CD4-positive, alpha-beta T cell treated with Interferon gamma for 1 hour (primary cell): ENCODE data around the gene KRT79.

Source experiments
- DNase-seq: peaks from one replicate; pipeline ENCODE4 v3.0.0-alpha.2; 2020

KRT79 gene

GRCh38 chr12:52817699-52818238 lies 16.3 kb downstream of the KRT79 start:
- no peak for DNase-seq

GRCh38 chr12:52817003-52817698 lies 17.0 kb downstream of the KRT79 start:
- DNase-seq, result no peak

GRCh38 chr12:52815676-52816588 lies 18.2 kb downstream of the KRT79 start:
- no peak for DNase-seq

- no peak for DNase-seq
Measured at GRCh38 chr12:52815161-52815560, 18.9 kb downstream of the KRT79 start.

DNA sequence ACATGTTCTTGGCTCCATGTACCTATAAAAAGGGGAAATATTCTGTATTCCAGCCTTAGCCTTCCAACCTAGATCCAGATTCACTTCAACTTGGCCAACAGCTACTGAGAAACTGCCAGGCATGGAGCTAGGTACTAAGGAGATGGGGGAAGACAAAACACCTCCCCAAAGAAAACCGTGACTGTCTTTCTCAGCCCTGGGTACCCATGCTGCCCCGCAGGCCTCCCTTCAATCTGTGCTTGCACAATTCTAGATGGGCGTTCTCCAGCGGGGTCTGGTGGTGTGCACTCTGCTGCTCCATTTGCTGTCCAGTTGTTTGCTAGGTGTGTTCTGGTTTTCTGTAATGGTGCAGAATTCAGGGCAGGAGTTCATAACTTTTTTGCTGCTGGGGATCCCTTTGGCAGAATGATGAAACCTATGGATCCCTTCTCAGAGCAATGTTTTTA lies 19.4 kb downstream of the KRT79 start:
- DNase-seq, result no peak

DNA sequence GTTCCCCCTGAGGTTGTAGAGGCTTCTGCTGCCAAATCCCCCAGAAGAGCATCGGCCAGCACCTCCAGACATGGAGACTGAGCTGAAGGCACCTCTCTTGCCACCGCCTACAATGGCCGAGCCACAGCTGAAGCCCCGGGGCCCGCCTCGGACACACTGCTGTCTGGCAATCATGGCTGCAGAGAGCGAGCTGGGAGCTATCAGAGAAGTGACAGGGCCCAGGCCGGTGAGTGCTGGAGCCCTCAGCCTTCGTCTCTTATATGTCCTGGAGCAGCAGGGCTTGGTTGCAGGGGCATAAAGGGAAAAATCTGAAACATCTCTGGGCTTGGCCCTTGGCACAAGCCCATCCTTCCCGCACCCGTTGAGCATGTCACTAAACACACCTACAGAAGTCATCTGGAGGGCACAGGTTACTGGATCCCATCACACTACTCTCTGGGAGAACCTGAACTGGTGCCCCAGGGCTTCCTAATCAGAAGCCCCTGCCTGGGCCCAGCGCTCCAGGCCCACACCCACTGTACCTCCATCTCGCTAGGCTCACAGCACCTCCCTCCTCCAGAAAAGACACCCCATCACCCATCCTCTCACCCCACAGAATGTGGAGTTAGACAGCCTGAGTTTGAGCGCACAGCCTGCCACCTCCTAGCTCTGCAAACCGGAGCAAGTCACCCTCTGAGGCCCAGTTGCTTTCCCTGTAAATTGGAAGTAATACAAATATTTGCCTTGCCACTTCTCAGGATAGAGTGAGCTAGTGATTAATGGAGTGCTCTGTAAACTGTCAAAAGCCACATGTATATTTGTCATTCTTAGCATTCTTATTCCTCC lies 20.0 kb downstream of the KRT79 start, which contains the start of gene KRT4:
Gene KRT4 (minus strand): TSS at position 232 of the 825 bp plus-strand sequence. CDS start 58 bp downstream, at position 174.
- no peak for DNase-seq

DNA sequence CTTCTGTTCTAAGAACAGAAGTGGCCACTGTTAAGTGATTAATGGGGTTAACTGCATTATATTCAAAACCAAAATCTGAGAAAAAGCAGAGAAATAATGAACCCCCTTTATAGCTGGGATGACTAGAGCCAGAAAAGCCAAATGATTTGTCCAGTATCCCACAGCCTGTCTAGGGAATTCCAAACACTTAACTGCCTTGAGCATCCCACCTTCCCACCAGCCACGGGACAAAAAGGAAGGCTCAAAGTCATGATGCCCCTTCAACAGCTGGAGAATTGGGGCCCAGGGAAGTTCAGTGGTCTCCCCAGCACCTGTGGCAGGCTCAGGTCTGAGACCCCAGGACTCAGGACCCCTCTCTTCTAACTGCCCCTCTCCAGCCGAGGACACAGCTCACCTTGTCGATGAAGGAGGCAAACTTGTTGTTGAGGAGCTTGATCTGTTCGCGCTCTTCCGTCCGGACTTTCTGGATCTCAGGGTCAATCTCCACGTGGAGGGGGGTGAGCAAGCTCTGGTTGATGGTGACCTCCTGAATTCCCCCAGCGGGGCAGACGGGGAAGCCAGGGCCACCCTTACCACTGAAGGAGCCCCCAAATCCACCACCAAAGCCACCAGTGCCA lies 20.8 kb downstream of the KRT79 start:
- DNase-seq, result no peak

- no peak for DNase-seq
Measured at GRCh38 chr12:52812749-52813148, 21.4 kb downstream of the KRT79 start.

DNA sequence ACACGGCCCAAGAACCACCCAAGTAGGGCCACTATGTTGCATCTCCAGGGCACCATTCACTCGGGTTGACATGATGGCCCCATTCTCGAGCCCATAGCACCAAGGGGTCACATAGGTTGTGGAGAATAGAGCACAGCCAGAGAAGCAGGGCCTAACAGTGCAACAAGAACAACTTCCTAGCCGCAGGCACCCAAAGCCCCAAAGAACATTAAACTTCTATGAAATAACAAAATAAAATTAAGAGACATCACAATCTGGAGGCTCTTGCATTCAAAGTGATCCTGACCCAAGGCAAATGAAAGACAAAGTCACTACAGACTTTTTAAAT lies 22.1 kb downstream of the KRT79 start:
- no peak for DNase-seq

DNA sequence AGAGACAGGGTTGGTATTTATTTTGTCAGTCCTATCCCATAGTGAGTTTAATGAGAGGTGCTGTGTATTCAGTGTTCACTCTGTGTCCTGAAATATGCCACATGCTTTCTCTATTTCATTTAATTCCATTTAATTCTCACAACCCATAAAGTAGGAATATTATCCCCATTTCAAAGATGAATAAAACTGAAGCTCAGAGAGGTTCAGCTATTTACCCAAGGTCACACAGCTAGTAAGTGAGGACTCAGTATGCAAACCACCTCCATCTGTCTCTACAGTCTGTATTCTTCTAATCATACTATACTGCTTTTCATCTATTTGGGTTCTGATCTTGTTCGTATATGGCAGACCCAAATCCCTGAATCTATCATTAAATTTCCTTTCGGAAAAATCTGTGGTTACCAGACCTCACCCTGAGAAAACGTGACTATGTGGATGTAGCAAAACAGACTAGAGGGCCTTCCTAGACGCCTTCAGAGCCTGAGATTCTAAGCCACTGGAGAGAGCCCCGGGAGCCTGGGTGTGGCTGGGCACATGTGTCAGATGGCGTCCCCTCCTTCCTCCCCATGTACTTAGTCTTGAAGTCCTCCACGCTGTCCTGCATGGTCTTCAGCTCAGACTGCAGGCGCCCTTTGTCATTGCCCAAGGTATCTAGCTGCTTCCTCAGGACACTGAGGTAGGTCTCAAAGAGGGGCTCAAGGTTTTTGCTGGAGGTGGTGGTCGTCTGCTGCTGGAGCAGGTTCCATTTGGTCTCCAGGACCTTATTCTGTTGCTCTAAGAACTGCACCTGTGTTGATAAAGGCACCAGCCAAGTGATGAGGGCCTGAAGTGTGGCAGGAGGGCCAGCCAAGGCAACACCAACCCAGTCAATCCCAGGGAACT lies 22.7 kb downstream of the KRT79 start:
- no peak for DNase-seq

- DNase-seq, result no peak
Measured at GRCh38 chr12:52810554-52810953, 23.6 kb downstream of the KRT79 start.

GRCh38 chr12:52809166-52809565 lies 24.9 kb downstream of the KRT79 start:
- no peak for DNase-seq

GRCh38 chr12:52808573-52809160 lies 25.4 kb downstream of the KRT79 start:
- no peak for DNase-seq

GRCh38 chr12:52807544-52808470 lies 26.3 kb downstream of the KRT79 start:
- no peak for DNase-seq

- no peak for DNase-seq
Measured at GRCh38 chr12:52806821-52807543, 27.1 kb downstream of the KRT79 start.

DNA sequence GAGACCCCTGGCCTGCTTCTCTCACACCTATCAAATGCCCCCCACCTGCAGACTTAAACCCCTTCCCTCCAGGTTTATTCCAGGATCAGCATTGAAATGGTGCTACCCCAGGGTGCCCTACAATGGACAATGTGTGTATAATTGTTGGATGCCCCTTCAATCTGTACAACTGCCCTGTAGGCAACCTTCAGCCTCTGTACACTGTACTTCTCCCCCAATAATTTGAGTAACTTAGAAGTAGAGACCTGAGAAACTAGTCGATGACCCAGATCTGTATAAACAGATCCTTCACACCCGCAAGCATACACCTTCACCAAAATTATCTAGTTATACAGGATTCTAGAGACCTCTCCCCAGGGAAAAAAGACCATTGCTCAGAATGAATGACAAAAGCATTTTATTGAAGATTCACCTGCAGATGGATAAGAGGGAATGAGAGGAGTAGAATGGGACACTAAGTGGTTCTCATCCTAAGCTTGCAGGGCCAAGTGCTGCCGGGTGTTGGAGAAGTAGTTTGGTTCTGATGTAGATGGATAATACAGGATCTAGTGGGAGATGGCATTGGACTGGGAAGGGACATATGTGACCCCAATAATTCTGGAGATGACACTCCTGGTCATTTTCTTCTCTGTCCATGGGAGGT lies 27.8 kb downstream of the KRT79 start:
- DNase-seq, result no peak

DNA sequence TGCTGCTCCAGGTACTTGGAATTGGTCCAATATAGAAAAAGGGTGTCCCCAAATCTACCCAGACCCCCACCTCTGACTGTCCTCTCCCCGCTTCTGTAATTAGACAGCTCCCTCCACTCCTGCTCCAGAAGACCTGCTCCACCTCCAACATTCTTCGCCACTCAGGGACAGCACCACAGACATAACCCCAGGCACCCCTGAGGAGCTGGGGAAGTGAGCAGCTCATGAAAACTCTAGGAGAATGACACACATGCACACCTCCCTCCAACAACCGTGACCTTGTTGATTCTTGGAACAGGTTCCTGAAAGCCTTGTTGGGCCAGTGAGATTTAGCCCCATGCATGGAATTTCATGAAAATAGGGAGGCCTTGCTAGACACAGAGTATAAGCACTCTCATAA lies 28.4 kb downstream of the KRT79 start:
- DNase-seq, result no peak

DNA sequence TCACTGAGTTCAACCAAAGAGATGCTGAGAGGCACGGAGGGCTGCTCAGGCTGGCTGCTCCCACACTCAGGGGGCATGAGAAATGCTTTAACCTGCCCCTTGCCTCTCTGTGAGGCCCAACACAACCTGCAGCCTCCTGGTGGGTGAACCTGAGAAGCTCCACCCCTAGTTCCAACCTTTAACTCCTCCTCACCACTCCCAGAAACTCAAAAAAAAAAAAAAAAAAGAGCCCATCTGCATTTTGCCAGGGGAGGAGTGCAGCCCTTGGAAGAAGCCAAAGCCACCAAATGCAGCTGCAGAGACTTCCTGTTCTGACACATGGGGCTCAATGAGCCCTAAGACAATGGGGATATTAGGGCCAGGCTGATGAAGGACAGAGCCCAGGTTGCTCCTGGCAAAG lies 29.1 kb downstream of the KRT79 start:
- no peak for DNase-seq

GRCh38 chr12:52802442-52802841 lies 31.7 kb downstream of the KRT79 start:
- no peak for DNase-seq
